ENCODE measurements around the gene NUP37.

NUP37 gene

GRCh38 chr12:102061560-102062418, 58.1 kb downstream of the NUP37 start, which contains the start of gene WASHC3:
Gene WASHC3 (minus strand): TSS chr12:102061991. CDS start chr12:102061962, 29 bp downstream.
- Mint-ChIP-seq H3K4me1 (ENCODE audit: low read depth) (peaks cover 44% of the 10 kb centered on the region), H3K36me3 (peaks cover 13% of the 10 kb centered on the region), H3K4me3 (peak within 1 kb of the TSS; percentile 92), H3K27ac (peak within 1 kb of the TSS; percentile 98), H3K9me3 (ENCODE audit: low read depth) (no peaks in the 10 kb centered on the region), H3K27me3 (peaks cover 3% of the 10 kb centered on the region)

GRCh38 chr12:102061096-102061559, 58.8 kb downstream of the NUP37 start:
- Mint-ChIP-seq H3K36me3 (peaks cover 19% of the 10 kb centered on the region), H3K27me3 (peaks cover 3% of the 10 kb centered on the region), H3K4me1 (ENCODE audit: low read depth) (peaks cover 50% of the 10 kb centered on the region), H3K4me3 (peak overlapping the region; percentile 92), H3K27ac (peak overlapping the region; percentile 98), H3K9me3 (ENCODE audit: low read depth) (no peaks in the 10 kb centered on the region)

GRCh38 chr12:102059343-102059742, 60.6 kb downstream of the NUP37 start:
- Mint-ChIP-seq H3K4me3 (peak overlapping the region; percentile 77), H3K27ac (peak overlapping the region; percentile 87), H3K9me3 (ENCODE audit: low read depth) (no peaks in the 10 kb centered on the region), H3K36me3 (peaks cover 28% of the 10 kb centered on the region), H3K27me3 (no peaks in the 10 kb centered on the region), H3K4me1 (ENCODE audit: low read depth) (peaks cover 59% of the 10 kb centered on the region)

GRCh38 chr12:102054345-102054744, 65.6 kb downstream of the NUP37 start:
- H3K4me3 Mint-ChIP-seq: no peak overlapping the region
- H3K4me1 Mint-ChIP-seq (ENCODE audit: low read depth): peaks cover 69% of the 10 kb centered on the region
- no peaks in the 10 kb centered on the region for H3K9me3 Mint-ChIP-seq (ENCODE audit: low read depth)
- no peaks in the 10 kb centered on the region for H3K27me3 Mint-ChIP-seq
- no peak overlapping the region for H3K27ac Mint-ChIP-seq
- H3K36me3 Mint-ChIP-seq: peaks cover 46% of the 10 kb centered on the region

GRCh38 chr12:102053062-102053349, 66.9 kb downstream of the NUP37 start:
- peaks cover 41% of the 10 kb centered on the region for H3K36me3 Mint-ChIP-seq
- H3K27ac Mint-ChIP-seq: no peak overlapping the region

GRCh38 chr12:102052192-102053061, 67.5 kb downstream of the NUP37 start:
- Mint-ChIP-seq H3K36me3 (peaks cover 38% of the 10 kb centered on the region), H3K27me3 (no peaks in the 10 kb centered on the region), H3K4me1 (ENCODE audit: low read depth) (peaks cover 53% of the 10 kb centered on the region), H3K9me3 (ENCODE audit: low read depth) (no peaks in the 10 kb centered on the region), H3K4me3 (no peak overlapping the region), H3K27ac (no peak overlapping the region)

More at GRCh38 chr12:102053062-102053349, 66.9 kb downstream of the NUP37 start:
- H3K4me1 Mint-ChIP-seq (ENCODE audit: low read depth): peaks cover 59% of the 10 kb centered on the region
- no peak overlapping the region for H3K4me3 Mint-ChIP-seq
- no peaks in the 10 kb centered on the region for H3K27me3 Mint-ChIP-seq
- no peaks in the 10 kb centered on the region for H3K9me3 Mint-ChIP-seq (ENCODE audit: low read depth)

GRCh38 chr12:102051431-102051965, 68.4 kb downstream of the NUP37 start:
- Mint-ChIP-seq H3K36me3 (peaks cover 34% of the 10 kb centered on the region), H3K27ac (peak overlapping the region; percentile 11), H3K27me3 (no peaks in the 10 kb centered on the region), H3K4me3 (no peak overlapping the region), H3K4me1 (ENCODE audit: low read depth) (peaks cover 44% of the 10 kb centered on the region), H3K9me3 (ENCODE audit: low read depth) (no peaks in the 10 kb centered on the region)

- H3K27me3 Mint-ChIP-seq: no peaks in the 10 kb centered on the region
- H3K4me1 Mint-ChIP-seq (ENCODE audit: low read depth): peaks cover 39% of the 10 kb centered on the region
- H3K27ac Mint-ChIP-seq: peak overlapping the region; percentile 22
- H3K9me3 Mint-ChIP-seq (ENCODE audit: low read depth): no peaks in the 10 kb centered on the region
- H3K36me3 Mint-ChIP-seq: peaks cover 28% of the 10 kb centered on the region
- H3K4me3 Mint-ChIP-seq: no peak overlapping the region
Measured at GRCh38 chr12:102050660-102051430, 69.1 kb downstream of the NUP37 start.

GRCh38 chr12:102043928-102044327, 76.0 kb downstream of the NUP37 start:
- H3K4me1 Mint-ChIP-seq (ENCODE audit: low read depth): peaks cover 18% of the 10 kb centered on the region
- no peaks in the 10 kb centered on the region for H3K9me3 Mint-ChIP-seq (ENCODE audit: low read depth)
- peak overlapping the region; percentile 80 for H3K27ac Mint-ChIP-seq

GRCh38 chr12:102033991-102034745, 85.7 kb downstream of the NUP37 start:
- no peaks in the 10 kb centered on the region for H3K27me3 Mint-ChIP-seq
- H3K4me1 Mint-ChIP-seq (ENCODE audit: low read depth): peaks cover 2% of the 10 kb centered on the region
- H3K36me3 Mint-ChIP-seq: peaks cover 40% of the 10 kb centered on the region
- no peak overlapping the region for H3K27ac Mint-ChIP-seq
- no peaks in the 10 kb centered on the region for H3K9me3 Mint-ChIP-seq (ENCODE audit: low read depth)
- no peak overlapping the region for H3K4me3 Mint-ChIP-seq

More at GRCh38 chr12:102043928-102044327, 76.0 kb downstream of the NUP37 start:
- Mint-ChIP-seq H3K27me3 (no peaks in the 10 kb centered on the region), H3K36me3 (peaks cover 6% of the 10 kb centered on the region), H3K4me3 (peak overlapping the region; percentile 33)

GRCh38 chr12:102031852-102032251, 88.1 kb downstream of the NUP37 start:
- Mint-ChIP-seq H3K27ac (no peak overlapping the region), H3K9me3 (ENCODE audit: low read depth) (no peaks in the 10 kb centered on the region), H3K4me1 (ENCODE audit: low read depth) (peaks cover 1% of the 10 kb centered on the region), H3K4me3 (no peak overlapping the region), H3K27me3 (no peaks in the 10 kb centered on the region), H3K36me3 (peaks cover 37% of the 10 kb centered on the region)

- Mint-ChIP-seq H3K27ac (no peak overlapping the region), H3K36me3 (peaks cover 25% of the 10 kb centered on the region), H3K9me3 (ENCODE audit: low read depth) (no peaks in the 10 kb centered on the region)
Measured at GRCh38 chr12:102029141-102029540, 90.8 kb downstream of the NUP37 start.

GRCh38 chr12:102026728-102027127, 93.2 kb downstream of the NUP37 start:
- H3K27ac Mint-ChIP-seq: no peak overlapping the region
- H3K4me3 Mint-ChIP-seq: no peak overlapping the region
- H3K4me1 Mint-ChIP-seq (ENCODE audit: low read depth): peaks cover 5% of the 10 kb centered on the region
- H3K9me3 Mint-ChIP-seq (ENCODE audit: low read depth): no peaks in the 10 kb centered on the region
- H3K27me3 Mint-ChIP-seq: no peaks in the 10 kb centered on the region
- H3K36me3 Mint-ChIP-seq: peaks cover 19% of the 10 kb centered on the region

More at GRCh38 chr12:102029141-102029540, 90.8 kb downstream of the NUP37 start:
- Mint-ChIP-seq H3K4me1 (ENCODE audit: low read depth) (peaks cover 5% of the 10 kb centered on the region), H3K27me3 (no peaks in the 10 kb centered on the region), H3K4me3 (no peak overlapping the region)

- H3K4me1 Mint-ChIP-seq (ENCODE audit: low read depth): peaks cover 5% of the 10 kb centered on the region
- H3K9me3 Mint-ChIP-seq (ENCODE audit: low read depth): no peaks in the 10 kb centered on the region
- H3K27ac Mint-ChIP-seq: no peak overlapping the region
- no peaks in the 10 kb centered on the region for H3K27me3 Mint-ChIP-seq
- H3K4me3 Mint-ChIP-seq: no peak overlapping the region
- H3K36me3 Mint-ChIP-seq: peaks cover 21% of the 10 kb centered on the region
Measured at GRCh38 chr12:102024765-102025164, 95.1 kb downstream of the NUP37 start.
